ENCODE measurements around the gene GSTO1.

DNA sequence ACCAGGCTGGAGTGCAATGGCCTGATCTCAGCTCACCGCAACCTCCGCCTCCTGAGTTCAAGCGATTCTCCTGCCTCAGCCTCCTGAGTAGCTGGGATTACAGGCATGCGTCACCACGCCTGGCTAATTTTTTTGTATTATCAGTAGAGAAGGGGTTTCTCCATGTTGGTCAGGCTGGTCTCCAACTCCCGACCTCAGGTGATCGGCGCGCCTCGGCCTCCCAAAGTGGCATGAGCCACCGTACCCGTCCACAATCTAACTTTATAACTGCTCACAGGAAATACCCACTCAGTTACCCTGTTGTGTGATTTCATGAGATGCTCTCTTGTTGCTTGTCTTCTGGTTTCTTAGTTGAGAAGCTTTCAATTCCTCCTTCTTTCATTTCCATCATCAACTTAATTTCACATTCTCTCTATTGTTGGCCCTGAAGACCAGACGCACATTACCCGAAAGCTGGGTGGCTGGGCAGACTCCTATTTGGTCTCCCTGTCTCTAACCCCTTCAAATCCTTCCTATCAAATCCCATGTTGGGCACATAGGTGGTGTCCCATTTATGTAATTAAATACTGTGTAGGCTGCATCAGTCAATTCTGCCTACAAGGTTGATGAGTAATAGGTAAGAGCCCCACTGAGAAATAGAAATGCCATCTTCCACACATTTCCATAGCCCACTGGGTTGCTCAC, 13.2 kb downstream of the GSTO1 start:
- TF ChIP-seq, protein P1, sequence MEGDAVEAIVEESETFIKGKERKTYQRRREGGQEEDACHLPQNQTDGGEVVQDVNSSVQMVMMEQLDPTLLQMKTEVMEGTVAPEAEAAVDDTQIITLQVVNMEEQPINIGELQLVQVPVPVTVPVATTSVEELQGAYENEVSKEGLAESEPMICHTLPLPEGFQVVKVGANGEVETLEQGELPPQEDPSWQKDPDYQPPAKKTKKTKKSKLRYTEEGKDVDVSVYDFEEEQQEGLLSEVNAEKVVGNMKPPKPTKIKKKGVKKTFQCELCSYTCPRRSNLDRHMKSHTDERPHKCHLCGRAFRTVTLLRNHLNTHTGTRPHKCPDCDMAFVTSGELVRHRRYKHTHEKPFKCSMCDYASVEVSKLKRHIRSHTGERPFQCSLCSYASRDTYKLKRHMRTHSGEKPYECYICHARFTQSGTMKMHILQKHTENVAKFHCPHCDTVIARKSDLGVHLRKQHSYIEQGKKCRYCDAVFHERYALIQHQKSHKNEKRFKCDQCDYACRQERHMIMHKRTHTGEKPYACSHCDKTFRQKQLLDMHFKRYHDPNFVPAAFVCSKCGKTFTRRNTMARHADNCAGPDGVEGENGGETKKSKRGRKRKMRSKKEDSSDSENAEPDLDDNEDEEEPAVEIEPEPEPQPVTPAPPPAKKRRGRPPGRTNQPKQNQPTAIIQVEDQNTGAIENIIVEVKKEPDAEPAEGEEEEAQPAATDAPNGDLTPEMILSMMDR (conservative IDR thresholded peaks at IDR 0.05; ENCODE audit: low read depth, low read length): no peak
- TF ChIP-seq EZH2 (IDR thresholded peaks at IDR 0.05; ENCODE audit: borderline replicate concordance, low read depth, low read length, poor library complexity, severe bottlenecking): no peak
